GM12892 (cell line): Measurements from ENCODE around the gene NUDT2.

Experiments
- POLR2A ChIP-seq: IDR thresholded peaks from 2 replicates; pipeline ENCODE4 v1.6.1; 2011; ENCODE audit warnings: low read depth, low read length, control low read depth
- POLR2AphosphoS5 ChIP-seq: IDR thresholded peaks from 2 replicates; pipeline ENCODE4 v1.6.1; 2011; ENCODE audit warnings: low read depth, low read length, control low read depth

DNA sequence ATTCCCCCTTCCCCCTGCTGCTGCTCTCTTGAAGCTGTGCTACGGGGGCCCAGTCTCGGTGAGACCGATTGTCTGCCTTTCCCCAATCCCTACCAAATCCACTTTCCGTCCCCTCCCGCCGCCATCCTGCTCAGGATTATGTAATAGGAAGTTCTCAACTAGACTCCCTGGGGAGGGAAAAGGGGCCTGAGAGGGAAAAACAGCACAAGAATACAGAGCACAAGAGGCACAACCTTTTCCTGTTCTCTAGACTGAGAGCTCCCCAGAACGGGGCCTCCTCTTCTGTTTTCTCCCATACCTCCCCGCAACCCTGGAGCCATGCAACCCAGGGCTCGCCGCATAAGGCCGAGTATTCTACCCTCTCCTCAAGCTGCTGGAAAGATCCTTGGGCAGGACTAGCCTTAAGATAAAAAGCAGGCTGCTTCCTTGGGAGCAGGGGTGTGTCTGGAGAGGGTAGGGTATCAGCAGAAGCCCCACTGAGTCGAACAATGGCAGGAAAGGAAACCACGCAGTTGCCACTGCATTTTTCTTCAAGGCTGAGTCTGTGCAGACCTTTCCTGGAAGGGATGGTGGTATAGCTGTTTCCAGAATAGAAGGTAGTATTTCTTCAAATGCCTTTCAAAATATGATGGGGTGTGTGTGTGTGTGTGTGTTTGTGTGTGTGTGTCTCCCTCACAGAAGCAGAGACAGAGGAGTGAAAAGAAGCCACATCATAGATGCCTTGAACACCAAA, 34.4 kb downstream of the NUDT2 start:
- no peak for TF ChIP-seq POLR2A
- no peak for TF ChIP-seq POLR2AphosphoS5
